Prostate gland (tissue), 2 donors: ENCODE measurements around the gene PLCB1.

Source experiments
- POLR2A ChIP-seq: fragments of 450-650 bp; IDR thresholded peaks from one replicate; pipeline ENCODE4 v1.6.1; 2016; ENCODE audit warnings: antibody characterized with exemption, mild to moderate bottlenecking
- POLR2AphosphoS5 ChIP-seq: sonication (generic); formaldehyde crosslinking; IDR thresholded peaks from one replicate; pipeline ENCODE4 v1.6.1; 2017; ENCODE audit warnings: antibody characterized with exemption
- TF ChIP-seq, protein P1 (sequence below), 4 experiments: fragments of 200-600 bp in 2 of 4; fragments of 450-650 bp in 2 of 4; sonication (generic) in 2 of 4; IDR thresholded peaks; 1 replicate in 3 of 4; 2 replicates in 1 of 4; pipeline ENCODE4 v1.5.1; 2016 to 2019; ENCODE audit warnings: antibody characterized with exemption in 4 of 4, mild to moderate bottlenecking in 2 of 4, moderate library complexity in 2 of 4

- TF ChIP-seq, protein P1, sequence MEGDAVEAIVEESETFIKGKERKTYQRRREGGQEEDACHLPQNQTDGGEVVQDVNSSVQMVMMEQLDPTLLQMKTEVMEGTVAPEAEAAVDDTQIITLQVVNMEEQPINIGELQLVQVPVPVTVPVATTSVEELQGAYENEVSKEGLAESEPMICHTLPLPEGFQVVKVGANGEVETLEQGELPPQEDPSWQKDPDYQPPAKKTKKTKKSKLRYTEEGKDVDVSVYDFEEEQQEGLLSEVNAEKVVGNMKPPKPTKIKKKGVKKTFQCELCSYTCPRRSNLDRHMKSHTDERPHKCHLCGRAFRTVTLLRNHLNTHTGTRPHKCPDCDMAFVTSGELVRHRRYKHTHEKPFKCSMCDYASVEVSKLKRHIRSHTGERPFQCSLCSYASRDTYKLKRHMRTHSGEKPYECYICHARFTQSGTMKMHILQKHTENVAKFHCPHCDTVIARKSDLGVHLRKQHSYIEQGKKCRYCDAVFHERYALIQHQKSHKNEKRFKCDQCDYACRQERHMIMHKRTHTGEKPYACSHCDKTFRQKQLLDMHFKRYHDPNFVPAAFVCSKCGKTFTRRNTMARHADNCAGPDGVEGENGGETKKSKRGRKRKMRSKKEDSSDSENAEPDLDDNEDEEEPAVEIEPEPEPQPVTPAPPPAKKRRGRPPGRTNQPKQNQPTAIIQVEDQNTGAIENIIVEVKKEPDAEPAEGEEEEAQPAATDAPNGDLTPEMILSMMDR (IDR thresholded peaks at IDR 0.05) = no peak
- TF ChIP-seq POLR2AphosphoS5 (no peak), POLR2A (no peak)
Observed at GRCh38 chr20:8788831-8789230, 656.8 kb downstream of the PLCB1 start.
